Measurements from ENCODE around the gene GNAT3.
A peak's percentile ranks its signal among the peaks of the same experiment; 100 is the strongest.

GNAT3 gene

DNA sequence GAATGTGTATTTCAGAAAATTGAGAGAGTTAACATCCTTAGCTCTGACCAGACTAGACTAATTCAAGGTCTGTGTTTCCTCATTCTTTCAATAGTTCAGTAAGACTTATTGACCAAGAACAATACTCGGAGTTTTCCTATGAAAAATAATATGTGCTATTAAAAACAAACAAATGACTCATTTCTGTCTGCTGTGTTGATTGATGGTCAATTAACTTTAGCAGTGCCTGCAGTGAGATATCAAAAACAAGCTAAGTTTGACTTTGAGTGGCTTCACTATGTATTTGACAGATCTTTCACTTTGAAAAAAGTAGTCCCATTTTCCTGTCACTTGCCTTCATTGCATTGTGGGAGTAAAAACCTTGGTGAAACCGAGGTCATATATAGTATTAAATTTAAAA, 91.0 kb downstream of the GNAT3 start:
- Histone ChIP-seq H3K9me3 (no peaks in the 10 kb centered on the region), H3K4me3 (ENCODE audit: low read depth in 1 of 2, low read length in 1 of 2) (no peak overlapping the region)

GRCh38 chr7:80417211-80417793, 94.6 kb downstream of the GNAT3 start:
- H3K36me3 ChIP-seq, result no peaks in the 10 kb centered on the region
- H3K4me3 ChIP-seq (ENCODE audit: low read depth in 1 of 2, low read length in 1 of 2), result no peak overlapping the region
- no peak overlapping the region for H3K27ac ChIP-seq
- no peaks in the 10 kb centered on the region for H3K27me3 ChIP-seq
- TF ChIP-seq, protein P1, sequence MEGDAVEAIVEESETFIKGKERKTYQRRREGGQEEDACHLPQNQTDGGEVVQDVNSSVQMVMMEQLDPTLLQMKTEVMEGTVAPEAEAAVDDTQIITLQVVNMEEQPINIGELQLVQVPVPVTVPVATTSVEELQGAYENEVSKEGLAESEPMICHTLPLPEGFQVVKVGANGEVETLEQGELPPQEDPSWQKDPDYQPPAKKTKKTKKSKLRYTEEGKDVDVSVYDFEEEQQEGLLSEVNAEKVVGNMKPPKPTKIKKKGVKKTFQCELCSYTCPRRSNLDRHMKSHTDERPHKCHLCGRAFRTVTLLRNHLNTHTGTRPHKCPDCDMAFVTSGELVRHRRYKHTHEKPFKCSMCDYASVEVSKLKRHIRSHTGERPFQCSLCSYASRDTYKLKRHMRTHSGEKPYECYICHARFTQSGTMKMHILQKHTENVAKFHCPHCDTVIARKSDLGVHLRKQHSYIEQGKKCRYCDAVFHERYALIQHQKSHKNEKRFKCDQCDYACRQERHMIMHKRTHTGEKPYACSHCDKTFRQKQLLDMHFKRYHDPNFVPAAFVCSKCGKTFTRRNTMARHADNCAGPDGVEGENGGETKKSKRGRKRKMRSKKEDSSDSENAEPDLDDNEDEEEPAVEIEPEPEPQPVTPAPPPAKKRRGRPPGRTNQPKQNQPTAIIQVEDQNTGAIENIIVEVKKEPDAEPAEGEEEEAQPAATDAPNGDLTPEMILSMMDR (IDR thresholded peaks at IDR 0.05), result no peak
- no peaks in the 10 kb centered on the region for H3K9me3 ChIP-seq
- peaks cover 18 to 27% of the 10 kb centered on the region in 2 experiments for H3K4me1 ChIP-seq (ENCODE audit: control insufficient read depth in 1 of 2, insufficient read depth in 1 of 2, low read depth in 1 of 2, low read length in 1 of 2)

More for the DNA sequence above, 91.0 kb downstream of the GNAT3 start:
- H3K27ac ChIP-seq, result no peak overlapping the region
- no peaks in the 10 kb centered on the region for H3K36me3 ChIP-seq
- no peaks in the 10 kb centered on the region for H3K4me1 ChIP-seq (ENCODE audit: control insufficient read depth in 1 of 2, insufficient read depth in 1 of 2, low read depth in 1 of 2, low read length in 1 of 2)
- H3K27me3 ChIP-seq, result no peaks in the 10 kb centered on the region
- TF ChIP-seq, protein P1 (IDR thresholded peaks at IDR 0.05), result no peak

GRCh38 chr7:80415522-80415921, 96.3 kb downstream of the GNAT3 start:
- H3K4me1 ChIP-seq (ENCODE audit: control insufficient read depth in 1 of 2, insufficient read depth in 1 of 2, low read depth in 1 of 2, low read length in 1 of 2), result peaks cover 18 to 27% of the 10 kb centered on the region in 2 experiments
- no peak overlapping the region for H3K4me3 ChIP-seq (ENCODE audit: low read depth in 1 of 2, low read length in 1 of 2)
- H3K9me3 ChIP-seq, result no peaks in the 10 kb centered on the region
- H3K36me3 ChIP-seq, result no peaks in the 10 kb centered on the region
- H3K27me3 ChIP-seq, result no peaks in the 10 kb centered on the region
- no peak overlapping the region for H3K27ac ChIP-seq
- TF ChIP-seq, protein P1 (IDR thresholded peaks at IDR 0.05), result no peak

DNA sequence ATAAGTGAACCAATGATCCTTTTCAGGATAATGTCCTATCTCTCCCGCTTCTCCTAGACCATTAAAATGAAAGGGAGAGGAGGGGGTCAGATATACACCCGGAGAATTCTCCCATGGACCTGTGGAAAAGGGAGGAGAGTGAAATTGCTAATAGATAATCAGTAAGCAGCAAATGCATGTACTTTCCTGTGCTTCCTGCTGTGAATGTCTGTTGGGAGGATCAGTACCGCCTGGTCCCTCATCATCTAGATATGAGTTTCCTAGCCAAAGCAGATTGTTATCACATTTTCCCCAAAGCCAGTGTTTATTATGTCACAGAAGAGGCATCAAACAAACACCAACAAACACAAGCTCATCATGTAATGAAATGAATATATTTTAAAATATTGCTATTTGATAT, 96.8 kb downstream of the GNAT3 start:
- H3K36me3 ChIP-seq, result no peaks in the 10 kb centered on the region
- H3K27me3 ChIP-seq, result no peaks in the 10 kb centered on the region
- H3K27ac ChIP-seq, result no peak overlapping the region
- no peaks in the 10 kb centered on the region for H3K9me3 ChIP-seq
- TF ChIP-seq, protein P1 (IDR thresholded peaks at IDR 0.05), result no peak
- no peak overlapping the region for H3K4me3 ChIP-seq (ENCODE audit: low read depth in 1 of 2, low read length in 1 of 2)
- peaks cover 18 to 27% of the 10 kb centered on the region in 2 experiments for H3K4me1 ChIP-seq (ENCODE audit: control insufficient read depth in 1 of 2, insufficient read depth in 1 of 2, low read depth in 1 of 2, low read length in 1 of 2)

GRCh38 chr7:80414331-80414730, 97.5 kb downstream of the GNAT3 start:
- H3K36me3 ChIP-seq, result no peaks in the 10 kb centered on the region
- TF ChIP-seq, protein P1 (IDR thresholded peaks at IDR 0.05), result no peak
- no peaks in the 10 kb centered on the region for H3K9me3 ChIP-seq
- H3K4me1 ChIP-seq (ENCODE audit: control insufficient read depth in 1 of 2, insufficient read depth in 1 of 2, low read depth in 1 of 2, low read length in 1 of 2), result peaks cover 18 to 27% of the 10 kb centered on the region in 2 experiments
- H3K4me3 ChIP-seq (ENCODE audit: low read depth in 1 of 2, low read length in 1 of 2), result no peak overlapping the region
- H3K27ac ChIP-seq, result peak overlapping the region; percentile 57
- no peaks in the 10 kb centered on the region for H3K27me3 ChIP-seq
